ENCODE data around the gene ISM1.

ISM1 gene

GRCh38 chr20:13186043-13186774 is 34.9 kb upstream of the ISM1 start:
- peaks cover 9% of the 10 kb centered on the region for H3K9me3 Mint-ChIP-seq
- no peak overlapping the region for H3K4me3 Mint-ChIP-seq
- no peak for TF ChIP-seq CTCF (IDR thresholded peaks at IDR 0.05; ENCODE audit: unreplicated experiment in 3 of 3)
- H3K27me3 Mint-ChIP-seq (ENCODE audit: low read depth): no peaks in the 10 kb centered on the region
- H3K4me1 Mint-ChIP-seq: no peaks in the 10 kb centered on the region
- no peak overlapping the region for H3K27ac Mint-ChIP-seq
- no peaks in the 10 kb centered on the region for H3K36me3 Mint-ChIP-seq (ENCODE audit: low read depth)

GRCh38 chr20:13187899-13188298 is 33.2 kb upstream of the ISM1 start:
- H3K36me3 Mint-ChIP-seq (ENCODE audit: low read depth): no peaks in the 10 kb centered on the region
- no peaks in the 10 kb centered on the region for H3K4me1 Mint-ChIP-seq
- H3K4me3 Mint-ChIP-seq: no peak overlapping the region
- no peak for TF ChIP-seq CTCF (IDR thresholded peaks at IDR 0.05; ENCODE audit: unreplicated experiment in 3 of 3)
- peaks cover 9% of the 10 kb centered on the region for H3K9me3 Mint-ChIP-seq
- no peak overlapping the region for H3K27ac Mint-ChIP-seq
- H3K27me3 Mint-ChIP-seq (ENCODE audit: low read depth): no peaks in the 10 kb centered on the region

GRCh38 chr20:13199279-13199678 is 21.8 kb upstream of the ISM1 start:
- Mint-ChIP-seq H3K4me1 (no peaks in the 10 kb centered on the region), H3K9me3 (no peaks in the 10 kb centered on the region), H3K4me3 (no peak overlapping the region), H3K27me3 (ENCODE audit: low read depth) (no peaks in the 10 kb centered on the region), H3K27ac (no peak overlapping the region), H3K36me3 (ENCODE audit: low read depth) (no peaks in the 10 kb centered on the region)
- TF ChIP-seq CTCF (IDR thresholded peaks at IDR 0.05; ENCODE audit: unreplicated experiment in 3 of 3): no peak

GRCh38 chr20:13200767-13201500 is 20.1 kb upstream of the ISM1 start:
- H3K36me3 Mint-ChIP-seq (ENCODE audit: low read depth): no peaks in the 10 kb centered on the region
- no peaks in the 10 kb centered on the region for H3K9me3 Mint-ChIP-seq
- no peaks in the 10 kb centered on the region for H3K4me1 Mint-ChIP-seq
- TF ChIP-seq CTCF (IDR thresholded peaks at IDR 0.05; ENCODE audit: unreplicated experiment in 3 of 3): no peak
- H3K27ac Mint-ChIP-seq: no peak overlapping the region
- no peaks in the 10 kb centered on the region for H3K27me3 Mint-ChIP-seq (ENCODE audit: low read depth)
- H3K4me3 Mint-ChIP-seq: no peak overlapping the region

GRCh38 chr20:13202565-13202964 is 18.5 kb upstream of the ISM1 start:
- Mint-ChIP-seq H3K9me3 (no peaks in the 10 kb centered on the region), H3K27me3 (ENCODE audit: low read depth) (no peaks in the 10 kb centered on the region), H3K4me1 (no peaks in the 10 kb centered on the region), H3K4me3 (no peak overlapping the region), H3K27ac (no peak overlapping the region), H3K36me3 (ENCODE audit: low read depth) (no peaks in the 10 kb centered on the region)
- no peak for TF ChIP-seq CTCF (IDR thresholded peaks at IDR 0.05; ENCODE audit: unreplicated experiment in 3 of 3)
